CD8-positive, alpha-beta memory T cell (primary cell): ENCODE data around the gene EXOSC7. TPM values are rescaled to one million over a fixed set of nuclear protein-coding genes. Genes with fewer than 3 reads are reported as not detected.

ENCODE experiments used
- CTCF ChIA-PET: fragments of 350-600 bp; sonication (Branson Sonifier 250); formaldehyde crosslinking; loops from one replicate; lab custom pipeline; 2021; ENCODE audit warnings: antibody characterized with exemption; lab: Charles Lee
- POLR2A ChIA-PET: fragments of 350-600 bp; sonication (Branson Sonifier 250); formaldehyde crosslinking; loops from one replicate; lab custom pipeline; 2021; ENCODE audit warnings: antibody characterized with exemption; lab: Charles Lee
- DNase-seq, 5 donors: peaks; one replicate each; pipeline versions ENCODE4 v3.0.0 to v3.0.0-alpha.2; 2020 to 2022; ENCODE audit warnings: mixed read lengths in 1 of 5
- H3K27ac ChIP-seq: one replicate; pipeline ENCODE4 v1.7.0; 2013; ENCODE audit warnings: low read depth, mild to moderate bottlenecking, low read length, moderate library complexity
- H3K27me3 ChIP-seq: 2 replicates; pipeline ENCODE4 v1.7.0; 2013; ENCODE audit warnings: low read length, mild to moderate bottlenecking; ENCODE audit not compliant: insufficient read depth, poor library complexity, severe bottlenecking
- H3K36me3 ChIP-seq: 2 replicates; pipeline ENCODE4 v1.7.0; 2013; ENCODE audit warnings: mild to moderate bottlenecking, low read length, moderate library complexity; ENCODE audit not compliant: insufficient read depth
- H3K4me1 ChIP-seq: 2 replicates; pipeline ENCODE4 v1.7.0; 2013; ENCODE audit warnings: mild to moderate bottlenecking, low read length, moderate library complexity; ENCODE audit not compliant: insufficient read depth
- H3K4me3 ChIP-seq: 2 replicates; pipeline ENCODE4 v1.7.0; 2013; ENCODE audit warnings: mild to moderate bottlenecking, low read length
- H3K9me3 ChIP-seq: 2 replicates; pipeline ENCODE4 v1.7.0; 2013; ENCODE audit warnings: mild to moderate bottlenecking, low read length
- H3K27ac Mint-ChIP-seq, 8 donors: one replicate each; pipeline ENCODE4 v1.8.0; 2020 to 2021; ENCODE audit warnings: mixed read lengths in 8 of 8, mild to moderate bottlenecking in 6 of 8, inconsistent platforms in 3 of 8, moderate library complexity in 3 of 8
- H3K27me3 Mint-ChIP-seq, 2 donors: one replicate each; pipeline ENCODE4 v1.8.0; 2020 to 2021; ENCODE audit warnings: mixed read lengths in 2 of 2, mild to moderate bottlenecking in 1 of 2, moderate library complexity in 1 of 2
- H3K36me3 Mint-ChIP-seq, 3 donors: one replicate each; pipeline ENCODE4 v1.8.0; 2020 to 2021; ENCODE audit warnings: mixed read lengths in 3 of 3, inconsistent platforms in 1 of 3, mild to moderate bottlenecking in 1 of 3
- H3K4me1 Mint-ChIP-seq, 3 donors: one replicate each; pipeline ENCODE4 v1.8.0; 2020 to 2021; ENCODE audit warnings: mixed read lengths in 3 of 3, inconsistent platforms in 1 of 3, mild to moderate bottlenecking in 1 of 3
- H3K4me3 Mint-ChIP-seq, 7 donors: one replicate each; pipeline ENCODE4 v1.8.0; 2020 to 2021; ENCODE audit warnings: mixed read lengths in 7 of 7, mild to moderate bottlenecking in 6 of 7, moderate library complexity in 4 of 7, inconsistent platforms in 2 of 7
- H3K9me3 Mint-ChIP-seq, 5 donors: one replicate each; pipeline ENCODE4 v1.8.0; 2020 to 2022; ENCODE audit warnings: mixed read lengths in 5 of 5, mild to moderate bottlenecking in 3 of 5, moderate library complexity in 2 of 5, inconsistent platforms in 1 of 5
- polyA plus RNA-seq: library from polyadenylated mRNA; unstranded; fragments of 300-500 nt; fragmentation: Illumina TruSeq; gene quantifications from one replicate; pipeline ENCODE4 v1.2.3, GENCODE V29; 2021
- total RNA-seq, 2 experiments: library from RNA; stranded (reverse); gene quantifications; one replicate each; pipeline ENCODE4 v1.2.3, GENCODE V29; 2021

Gene EXOSC7
- total and polyA plus RNA-seq, 3 experiments from 2014 or later: 42.1 to 89.6 (median 86.4) TPM

GRCh38 chr3:45054196-45054857 lies 78.3 kb downstream of the EXOSC7 start:
- no peak for DNase-seq

GRCh38 chr3:45055032-45055410 lies 79.0 kb downstream of the EXOSC7 start:
- no peak overlapping the region for H3K4me3 ChIP-seq
- ChIA-PET CTCF (interaction anchor here (1.5 kb wide), 1 partner anchor 12 kb away, joined by 5 read pairs; no protein-coding TSS in a partner anchor), POLR2A (no interaction called here)
- no peaks in the 10 kb centered on the region for H3K9me3 Mint-ChIP-seq
- no peak overlapping the region for H3K4me3 Mint-ChIP-seq
- H3K27me3 Mint-ChIP-seq: peaks cover 8 to 22% of the 10 kb centered on the region in 2 donors
- no peaks in the 10 kb centered on the region for H3K4me1 ChIP-seq
- no peak for DNase-seq
- no peaks in the 10 kb centered on the region for H3K36me3 ChIP-seq
- H3K4me1 Mint-ChIP-seq: no peaks in the 10 kb centered on the region
- H3K27me3 ChIP-seq: no peaks in the 10 kb centered on the region
- no peaks in the 10 kb centered on the region for H3K36me3 Mint-ChIP-seq
- H3K9me3 ChIP-seq: no peaks in the 10 kb centered on the region
- H3K27ac ChIP-seq: no peak overlapping the region
- H3K27ac Mint-ChIP-seq: no peak overlapping the region

More at GRCh38 chr3:45054196-45054857, 78.3 kb downstream of the EXOSC7 start:
- Histone ChIP-seq H3K27me3 (no peaks in the 10 kb centered on the region), H3K9me3 (no peaks in the 10 kb centered on the region), H3K4me1 (no peaks in the 10 kb centered on the region), H3K4me3 (no peak overlapping the region), H3K27ac (no peak overlapping the region), H3K36me3 (no peaks in the 10 kb centered on the region)
- Mint-ChIP-seq H3K27me3 (peaks cover 10 to 29% of the 10 kb centered on the region in 2 donors), H3K4me3 (no peak overlapping the region), H3K4me1 (no peaks in the 10 kb centered on the region), H3K27ac (no peak overlapping the region), H3K36me3 (no peaks in the 10 kb centered on the region), H3K9me3 (no peaks in the 10 kb centered on the region)
- POLR2A ChIA-PET: no interaction called here
- CTCF ChIA-PET: interaction anchor here (1.3 to 1.5 kb wide), 2 partner anchors 11 to 23 kb away, joined by 3 to 5 read pairs; no protein-coding TSS in a partner anchor

- CTCF ChIA-PET: interaction anchor here (1.5 kb wide), 1 partner anchor 12 kb away, joined by 5 read pairs; no protein-coding TSS in a partner anchor
- no peak overlapping the region for H3K27ac ChIP-seq
- no peaks in the 10 kb centered on the region for H3K36me3 ChIP-seq
- Mint-ChIP-seq H3K36me3 (no peaks in the 10 kb centered on the region), H3K4me3 (no peak overlapping the region), H3K4me1 (no peaks in the 10 kb centered on the region), H3K27me3 (peaks cover 6 to 16% of the 10 kb centered on the region in 2 donors), H3K27ac (no peak overlapping the region), H3K9me3 (no peaks in the 10 kb centered on the region)
- H3K4me1 ChIP-seq: no peaks in the 10 kb centered on the region
- no peaks in the 10 kb centered on the region for H3K27me3 ChIP-seq
- no peak for DNase-seq
- H3K4me3 ChIP-seq: no peak overlapping the region
- H3K9me3 ChIP-seq: no peaks in the 10 kb centered on the region
- POLR2A ChIA-PET: no interaction called here
Observed at GRCh38 chr3:45055411-45056143, 79.5 kb downstream of the EXOSC7 start.

DNA sequence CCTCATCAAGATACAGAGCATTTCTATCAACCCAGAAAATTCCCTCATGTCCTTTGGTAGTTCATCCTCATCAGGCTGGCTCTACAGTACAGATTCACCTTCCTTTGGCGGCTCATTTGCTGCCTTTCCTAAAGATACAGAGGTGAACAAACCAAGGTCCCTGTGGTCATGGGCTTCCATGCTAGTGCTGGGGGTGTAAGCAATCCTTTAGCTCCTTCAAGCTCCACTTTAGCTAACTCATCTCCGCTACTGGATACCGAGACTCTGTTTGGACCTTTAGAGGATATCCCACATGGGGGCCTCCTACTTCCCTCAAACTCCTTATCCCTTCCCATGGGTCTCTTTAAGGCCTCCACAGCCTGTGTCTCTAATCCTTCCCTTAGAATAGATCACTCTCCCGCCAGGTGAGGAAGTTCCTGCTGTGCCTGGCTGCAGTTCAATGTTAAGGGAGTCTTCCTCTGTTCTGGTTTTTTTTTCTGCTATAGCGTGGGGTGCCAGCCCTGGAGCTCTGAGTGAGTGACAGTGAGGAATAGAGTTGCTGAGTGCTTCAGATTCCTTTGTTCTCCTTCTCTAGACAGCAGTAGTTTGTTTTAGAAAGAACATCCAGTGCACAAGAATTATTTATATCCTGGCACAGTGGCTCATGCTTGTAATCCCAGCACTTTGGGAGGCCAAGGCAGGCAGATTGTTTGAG lies 80.7 kb downstream of the EXOSC7 start:
- no peak for DNase-seq
- POLR2A ChIA-PET: no interaction called here

GRCh38 chr3:45057557-45057956 lies 81.5 kb downstream of the EXOSC7 start:
- H3K9me3 ChIP-seq: no peaks in the 10 kb centered on the region
- CTCF ChIA-PET: no interaction called here
- no peak for DNase-seq
- Mint-ChIP-seq H3K36me3 (no peaks in the 10 kb centered on the region), H3K9me3 (no peaks in the 10 kb centered on the region), H3K27ac (no peak overlapping the region), H3K4me1 (no peaks in the 10 kb centered on the region), H3K4me3 (no peak overlapping the region), H3K27me3 (peaks cover 6 to 10% of the 10 kb centered on the region in 2 donors)
- no peaks in the 10 kb centered on the region for H3K36me3 ChIP-seq
- no peaks in the 10 kb centered on the region for H3K4me1 ChIP-seq
- no peak overlapping the region for H3K27ac ChIP-seq
- no peak overlapping the region for H3K4me3 ChIP-seq
- H3K27me3 ChIP-seq: no peaks in the 10 kb centered on the region
- POLR2A ChIA-PET: no interaction called here

More for the DNA sequence above, 80.7 kb downstream of the EXOSC7 start:
- Histone ChIP-seq H3K4me1 (no peaks in the 10 kb centered on the region), H3K27ac (no peak overlapping the region), H3K9me3 (no peaks in the 10 kb centered on the region), H3K4me3 (no peak overlapping the region), H3K36me3 (no peaks in the 10 kb centered on the region), H3K27me3 (no peaks in the 10 kb centered on the region)
- Mint-ChIP-seq H3K4me1 (no peaks in the 10 kb centered on the region), H3K4me3 (no peak overlapping the region), H3K27me3 (peaks cover 6 to 10% of the 10 kb centered on the region in 2 donors), H3K27ac (peak overlapping the region in 1 of 8 donors; percentile 7), H3K9me3 (no peaks in the 10 kb centered on the region), H3K36me3 (no peaks in the 10 kb centered on the region)
- CTCF ChIA-PET: no interaction called here

DNA sequence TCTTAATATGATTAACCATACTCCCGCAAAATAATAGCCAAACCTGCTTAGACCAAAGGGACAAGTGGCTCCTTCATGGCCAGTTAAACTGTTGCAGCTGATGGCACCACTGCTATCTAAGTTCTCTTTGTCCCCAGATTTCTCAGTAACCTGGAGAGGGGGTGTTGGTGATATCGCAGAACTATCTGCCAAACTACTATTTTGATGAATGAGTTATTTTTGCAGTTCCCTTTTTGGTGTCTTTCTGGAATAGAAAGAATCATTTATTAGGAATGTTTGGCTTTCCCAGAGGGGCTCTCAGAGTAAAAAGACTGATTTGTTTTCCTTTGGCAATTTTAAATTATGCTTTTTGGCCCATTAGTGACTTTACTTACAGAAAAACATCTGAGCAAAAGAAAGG lies 83.1 kb downstream of the EXOSC7 start:
- Histone ChIP-seq H3K27ac (no peak overlapping the region), H3K9me3 (no peaks in the 10 kb centered on the region), H3K4me3 (no peak overlapping the region), H3K27me3 (no peaks in the 10 kb centered on the region), H3K4me1 (no peaks in the 10 kb centered on the region), H3K36me3 (no peaks in the 10 kb centered on the region)
- H3K36me3 Mint-ChIP-seq: no peaks in the 10 kb centered on the region
- no peak overlapping the region for H3K4me3 Mint-ChIP-seq
- DNase-seq: no peak
- H3K27ac Mint-ChIP-seq: peak overlapping the region in 1 of 8 donors; percentile 50
- CTCF ChIA-PET: no interaction called here
- peaks cover 3 to 6% of the 10 kb centered on the region in 2 donors for H3K27me3 Mint-ChIP-seq
- no peaks in the 10 kb centered on the region for H3K4me1 Mint-ChIP-seq
- POLR2A ChIA-PET: no interaction called here
- H3K9me3 Mint-ChIP-seq: no peaks in the 10 kb centered on the region

DNA sequence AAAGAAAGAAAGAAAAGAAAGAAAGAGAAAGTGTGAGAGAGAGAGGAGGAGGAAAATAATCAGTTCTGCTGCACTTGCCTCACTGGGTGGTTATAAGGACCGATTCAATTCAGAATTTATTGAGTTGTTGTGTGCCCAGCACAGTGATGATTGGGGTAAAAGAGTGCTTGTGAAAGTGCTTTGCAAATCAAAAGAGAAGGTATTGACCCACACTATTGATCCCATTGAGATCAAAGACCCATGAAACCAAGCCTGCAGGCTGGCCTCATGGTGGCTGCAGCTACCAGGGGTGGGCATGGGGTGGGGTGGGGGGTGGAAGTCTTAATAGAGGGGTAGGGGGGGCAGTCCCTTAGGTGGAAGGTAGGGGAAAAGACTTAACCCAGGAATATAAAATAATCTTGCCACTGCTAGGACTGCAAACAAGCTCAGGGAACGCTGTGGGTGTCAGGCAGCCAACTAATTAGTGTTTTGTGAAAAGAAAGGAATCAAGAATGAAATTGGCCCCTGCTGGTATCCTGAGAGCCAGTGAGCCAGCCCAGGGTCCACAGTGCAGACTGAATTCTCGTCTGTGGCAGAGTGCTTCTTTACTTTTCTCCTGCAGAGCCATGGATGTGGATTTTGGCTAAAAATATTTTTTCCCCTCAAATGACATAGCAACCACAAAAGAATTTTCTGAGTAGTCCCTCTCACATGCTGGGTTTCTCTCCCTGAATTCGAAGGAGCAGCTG lies 84.3 kb downstream of the EXOSC7 start:
- Mint-ChIP-seq H3K36me3 (no peaks in the 10 kb centered on the region), H3K9me3 (no peaks in the 10 kb centered on the region), H3K27ac (no peak overlapping the region), H3K4me1 (peaks cover 3 to 11% (median 10%) of the 10 kb centered on the region in 3 donors), H3K4me3 (no peak overlapping the region), H3K27me3 (peaks cover 5 to 8% of the 10 kb centered on the region in 2 donors)
- H3K4me1 ChIP-seq: peaks cover 6% of the 10 kb centered on the region
- no peaks in the 10 kb centered on the region for H3K9me3 ChIP-seq
- no peaks in the 10 kb centered on the region for H3K27me3 ChIP-seq
- CTCF ChIA-PET: no interaction called here
- POLR2A ChIA-PET: no interaction called here
- DNase-seq: no peak
- no peaks in the 10 kb centered on the region for H3K36me3 ChIP-seq
- no peak overlapping the region for H3K4me3 ChIP-seq
- no peak overlapping the region for H3K27ac ChIP-seq
